HS-27A (cell line): ENCODE results near the gene PMPCB.
A peak's percentile ranks its signal among the peaks of the same experiment; 100 is the strongest.

ENCODE experiments used
- DNase-seq: peaks from one replicate; pipeline ENCODE4 v3.0.0-alpha.2; 2012; ENCODE audit warnings: low read depth, missing footprints

Gene PMPCB

GRCh38 chr7:103336761-103337160 is 39.5 kb downstream of the PMPCB start:
- DNase-seq: no peak

DNA sequence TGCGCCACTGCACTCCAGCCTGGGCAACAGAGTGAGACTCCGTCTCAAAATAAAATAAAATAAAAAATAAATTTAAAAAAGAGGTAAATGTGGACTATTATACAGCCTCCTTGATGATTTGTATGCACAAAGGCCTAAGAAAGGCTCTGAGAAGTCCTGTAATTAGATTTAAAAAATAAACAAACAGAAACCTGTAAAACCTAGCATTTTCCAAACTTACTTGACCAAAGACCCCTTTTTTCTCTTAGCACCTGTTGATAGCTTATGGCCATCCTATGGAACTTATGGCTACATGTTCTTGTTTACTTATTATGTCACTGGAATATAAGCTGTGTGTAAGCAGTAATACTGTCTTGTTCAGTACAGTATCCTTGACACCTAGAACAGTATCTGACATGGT is 41.6 kb downstream of the PMPCB start:
- no peak for DNase-seq

- DNase-seq: no peak
These were observed 44.2 kb downstream of the PMPCB start for GRCh38 chr7:103341466-103341865.

- DNase-seq: no peak
These were observed 46.1 kb downstream of the PMPCB start for GRCh38 chr7:103343332-103343731.

DNA sequence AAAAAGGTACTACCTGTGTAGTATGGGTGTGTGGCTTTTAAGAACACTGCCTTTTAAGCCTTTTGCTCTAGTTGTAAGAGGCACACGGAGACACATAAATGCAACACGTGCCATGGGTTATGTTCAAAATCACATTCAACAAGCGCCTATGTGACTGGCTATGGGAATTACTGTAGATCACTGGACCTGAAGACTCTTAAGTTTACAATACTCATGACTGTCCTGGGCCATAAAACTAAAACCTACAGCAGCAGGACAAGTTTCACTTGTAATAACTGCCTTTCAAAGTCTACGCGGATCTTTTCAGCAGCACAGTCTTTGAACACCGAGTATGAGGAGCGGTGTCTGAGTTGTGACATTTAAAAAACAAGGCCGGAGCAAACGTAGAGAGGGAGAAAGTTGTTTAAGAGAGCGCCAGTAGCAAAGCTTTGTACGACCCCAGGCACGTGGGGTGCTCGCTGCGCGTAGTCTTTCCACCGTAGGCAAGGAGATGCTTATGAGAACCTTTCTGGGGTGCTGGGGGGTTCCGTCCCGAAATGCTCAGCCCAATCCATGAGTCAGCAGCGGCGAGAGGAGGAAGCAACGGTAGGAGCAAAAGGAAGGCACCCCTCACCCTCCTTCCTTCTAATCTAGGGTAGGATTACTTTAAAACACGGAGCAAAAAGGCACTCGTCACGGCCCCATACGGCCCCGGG is 46.7 kb downstream of the PMPCB start:
- DNase-seq: no peak

GRCh38 chr7:103344453-103345149 is 47.4 kb downstream of the PMPCB start, which contains the start of gene DNAJC2:
Gene DNAJC2, minus strand, starts transcription at chr7:103344767. Its CDS starts 145 bp downstream, at chr7:103344622.
- DNase-seq: peak; percentile 49

GRCh38 chr7:103346396-103346795 is 49.2 kb downstream of the PMPCB start:
- DNase-seq: no peak

DNA sequence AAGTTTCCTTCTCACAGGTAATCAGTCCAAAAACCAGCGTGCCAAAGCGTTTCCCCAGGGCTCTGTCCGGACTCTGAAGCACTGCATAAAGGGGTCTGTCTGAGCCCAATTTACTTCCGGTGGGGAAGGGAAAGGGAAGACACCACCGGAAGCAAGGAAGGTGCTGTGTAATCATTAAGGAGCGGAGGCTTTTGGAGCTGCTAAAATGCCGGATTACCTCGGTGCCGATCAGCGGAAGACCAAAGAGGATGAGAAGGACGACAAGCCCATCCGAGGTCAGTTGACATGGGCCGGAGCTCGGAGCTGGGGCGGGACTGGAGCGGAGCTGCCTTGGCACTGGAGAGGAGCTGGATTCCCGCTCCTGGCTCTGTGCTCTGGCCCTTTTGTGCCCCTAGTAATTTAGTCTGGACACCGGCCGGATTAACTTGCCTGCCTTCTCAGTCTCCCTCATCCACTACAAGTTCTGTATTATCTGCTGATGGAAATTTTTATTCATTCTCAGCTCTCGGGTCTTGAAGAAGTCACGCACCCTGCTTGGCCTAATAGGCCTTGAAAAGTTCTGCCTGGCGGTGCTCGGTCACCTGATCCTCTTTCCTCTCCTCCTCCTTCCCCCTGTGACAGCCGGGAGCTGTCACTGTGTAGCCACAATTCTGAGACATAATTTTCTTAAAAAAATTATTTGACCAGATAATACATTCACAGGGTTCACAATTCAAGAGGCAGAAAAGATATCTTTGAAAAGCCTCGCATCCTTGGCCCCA is 50.5 kb downstream of the PMPCB start, which contains the start of gene PSMC2:
PSMC2 (plus strand) TSS at position 137 of the 761 bp plus-strand sequence; CDS start at position 206, 69 bp downstream.
- DNase-seq: peak; percentile 62

- DNase-seq: no peak
These were observed 51.2 kb downstream of the PMPCB start for GRCh38 chr7:103348452-103348851.

DNA sequence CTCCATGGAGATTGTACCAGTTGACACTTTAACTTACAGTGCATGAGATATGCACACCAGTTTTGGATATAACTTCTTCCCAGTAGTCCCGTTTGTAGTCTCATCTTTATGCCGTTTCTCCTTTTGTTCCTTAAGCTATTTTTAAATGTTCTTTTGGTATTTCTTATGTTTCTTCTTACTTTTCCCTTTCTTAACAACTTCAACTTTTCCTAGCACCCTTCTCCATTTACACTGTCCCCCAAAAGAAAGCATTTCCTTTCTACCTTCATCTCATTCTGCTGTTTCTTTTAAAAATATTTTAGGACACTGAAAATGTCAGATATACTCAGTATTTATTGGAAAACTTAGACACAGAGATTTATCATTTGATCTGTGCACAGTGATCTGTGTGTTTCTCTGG is 51.7 kb downstream of the PMPCB start:
- no peak for DNase-seq

GRCh38 chr7:103349805-103350204 is 52.6 kb downstream of the PMPCB start:
- DNase-seq: no peak
